HG03175 (cell line): ENCODE measurements around the gene DNAI1.
A peak's percentile ranks its signal among the peaks of the same experiment; 100 is the strongest.
"Not testable (repeated sequence)": the region's sequence is repeated elsewhere in the genome, so short reads cannot be mapped to it uniquely, and the experiment has no call there.

Experiments
- ATAC-seq: cut with Tn5 transposase; IDR thresholded peaks from one replicate; pipeline ENCODE4 v1.9.1; 2021; ENCODE audit warnings: mild to moderate bottlenecking, moderate library complexity; ENCODE audit not compliant: unreplicated experiment

Gene DNAI1

GRCh38 chr9:34458013-34458958 is at the start of gene DNAI1, which contains the start of gene FAM219A:
Gene DNAI1, plus strand, starts transcription at chr9:34458805. Its CDS starts 201 bp downstream, at chr9:34459006.
Gene FAM219A, minus strand, starts transcription at chr9:34458570. Its CDS starts 307 bp downstream, at chr9:34458263.
- peak; percentile 97 for ATAC-seq

- no peak for ATAC-seq
Measured at GRCh38 chr9:34409154-34409553, 49.5 kb upstream of the DNAI1 start.

DNA sequence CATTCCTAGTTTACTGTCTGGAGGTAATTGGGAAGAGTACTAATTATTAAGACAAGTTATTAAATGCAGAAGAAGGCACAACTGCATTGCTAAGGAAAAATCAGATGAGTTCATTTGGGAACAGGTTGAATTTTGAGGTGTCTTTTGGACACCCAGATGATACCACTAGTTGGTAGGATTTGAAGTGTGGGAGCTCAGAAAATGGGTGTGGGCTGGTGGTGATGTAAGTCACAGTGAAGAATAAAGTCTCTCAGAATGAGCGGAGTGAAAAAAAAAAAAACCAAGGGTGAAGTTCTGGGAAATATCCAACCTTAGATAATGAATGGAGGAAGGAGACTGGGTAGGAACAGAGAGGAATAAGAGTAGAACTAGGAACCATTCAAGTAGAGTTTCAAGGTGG is 46.3 kb upstream of the DNAI1 start:
- ATAC-seq: no peak

- ATAC-seq: no peak
Measured at GRCh38 chr9:34413231-34413852, 45.3 kb upstream of the DNAI1 start.

DNA sequence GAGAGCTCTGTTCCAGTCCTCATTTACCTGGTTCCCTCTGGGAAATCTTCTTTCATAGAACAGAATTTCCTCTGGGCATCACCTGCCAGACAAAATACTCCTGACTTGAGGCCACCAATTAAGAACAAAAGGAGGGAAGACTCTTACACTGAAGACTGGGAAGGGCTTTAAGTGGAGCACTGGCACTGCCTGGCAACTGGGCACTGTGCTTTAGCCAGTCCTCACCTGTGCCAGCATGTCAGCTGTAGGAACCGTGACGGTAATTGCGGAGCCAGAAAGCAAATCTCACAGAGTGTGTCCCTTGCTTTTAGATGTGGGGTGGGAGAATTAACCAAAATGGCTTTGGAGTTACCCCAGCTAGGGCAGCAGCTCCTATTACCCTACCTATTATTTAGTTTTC is 40.9 kb upstream of the DNAI1 start:
- ATAC-seq: no peak

DNA sequence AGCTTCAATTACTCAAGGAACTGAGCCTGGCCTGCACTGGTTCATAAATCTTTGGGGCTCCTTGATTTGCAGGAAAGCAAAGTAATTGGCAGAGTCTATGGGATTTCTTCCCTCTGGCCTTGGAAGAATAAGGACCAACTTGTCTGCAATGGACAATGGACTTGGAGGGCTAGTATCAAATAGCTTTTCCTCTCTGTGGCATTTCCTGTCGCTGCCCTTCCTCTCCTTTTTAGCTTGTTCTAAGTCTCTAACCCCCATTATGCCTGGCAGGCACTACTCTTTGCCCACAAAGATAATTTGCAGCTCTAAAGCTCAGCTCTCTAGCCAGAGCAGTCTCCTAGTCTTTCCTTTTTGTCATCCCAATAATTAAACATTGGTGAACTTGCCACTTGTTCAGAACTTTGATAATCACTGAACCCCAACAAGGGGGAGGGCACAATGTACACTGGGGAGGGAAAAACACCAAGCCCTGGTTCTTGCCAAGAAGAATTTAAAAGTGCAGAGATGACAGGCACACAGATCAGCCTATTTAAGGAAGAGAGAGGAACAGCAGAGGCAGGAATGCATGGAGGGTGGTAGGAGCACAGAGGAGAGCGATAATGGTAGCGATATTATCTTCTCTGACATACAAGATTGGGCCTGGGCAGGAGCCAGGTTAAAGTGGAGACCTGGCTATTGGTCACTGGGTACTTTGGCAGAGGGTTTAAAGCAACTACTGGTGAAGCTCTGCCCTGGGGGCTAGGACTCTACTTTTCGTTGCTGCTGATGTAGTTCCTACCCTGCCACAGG is 38.7 kb upstream of the DNAI1 start:
- ATAC-seq: no peak

DNA sequence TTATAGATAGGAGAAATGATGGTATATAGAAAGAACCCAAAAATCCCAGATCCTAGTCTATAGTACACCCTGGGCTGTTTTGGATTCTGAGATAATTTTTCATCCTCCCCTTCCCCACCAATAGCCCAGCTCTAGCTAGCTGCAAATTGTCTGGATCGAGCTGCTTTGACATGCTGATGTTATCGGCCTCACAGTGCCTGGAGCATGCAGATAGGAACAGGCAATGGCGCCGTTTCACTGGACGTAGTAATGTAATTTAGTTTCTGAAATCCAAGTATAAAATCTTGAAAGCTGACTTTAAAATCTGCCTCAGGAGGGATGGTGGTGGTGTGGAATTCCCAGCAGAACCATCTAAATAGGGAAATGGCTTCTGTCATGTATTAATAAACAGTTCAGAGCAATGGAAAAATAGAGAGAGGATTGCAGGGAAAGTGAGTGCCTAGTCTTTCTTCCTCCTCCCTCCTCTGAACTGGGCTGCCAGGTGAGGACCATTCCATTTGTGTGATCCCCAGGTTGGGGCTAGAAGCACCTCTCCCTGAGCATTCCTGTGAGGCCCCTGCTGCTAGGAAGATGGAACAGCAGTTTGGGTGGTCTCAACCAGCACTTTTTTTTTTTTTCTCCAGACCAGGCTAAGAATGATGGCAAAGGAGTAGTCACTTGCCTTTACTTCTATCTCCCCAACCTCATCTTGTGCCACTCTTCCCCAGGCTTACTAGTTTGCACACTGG is 32.1 kb upstream of the DNAI1 start:
- no peak for ATAC-seq

DNA sequence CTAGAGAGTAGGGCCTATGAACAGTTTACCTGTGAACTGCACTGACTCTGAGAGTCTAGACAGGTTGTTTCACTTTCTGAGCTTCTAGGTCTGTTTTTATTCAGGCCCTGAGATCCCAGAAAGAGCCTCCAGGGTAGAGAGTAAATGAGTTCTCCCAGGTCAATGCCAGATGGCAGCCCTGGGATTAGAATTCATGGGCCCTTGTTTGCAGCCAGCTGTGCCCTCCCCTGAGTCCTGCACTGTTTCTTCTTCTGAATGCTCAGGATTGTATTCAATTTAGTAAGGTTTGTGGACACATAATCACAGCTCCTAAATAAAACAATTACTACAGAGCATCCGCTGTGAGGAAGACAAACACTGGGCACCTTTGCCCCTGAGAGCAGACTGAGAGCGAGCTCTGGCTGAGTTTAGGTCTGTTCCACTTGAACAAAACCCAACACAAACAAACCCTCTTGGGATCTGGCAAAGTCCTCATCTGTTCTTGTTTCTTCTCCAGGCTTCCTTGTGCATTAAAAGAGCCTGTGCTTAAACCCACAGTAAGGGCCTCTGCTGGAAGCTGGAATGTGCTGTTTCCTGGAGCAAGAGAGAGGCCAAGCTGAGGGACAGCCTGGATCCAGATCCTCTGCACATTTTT is 30.2 kb upstream of the DNAI1 start:
- no peak for ATAC-seq

DNA sequence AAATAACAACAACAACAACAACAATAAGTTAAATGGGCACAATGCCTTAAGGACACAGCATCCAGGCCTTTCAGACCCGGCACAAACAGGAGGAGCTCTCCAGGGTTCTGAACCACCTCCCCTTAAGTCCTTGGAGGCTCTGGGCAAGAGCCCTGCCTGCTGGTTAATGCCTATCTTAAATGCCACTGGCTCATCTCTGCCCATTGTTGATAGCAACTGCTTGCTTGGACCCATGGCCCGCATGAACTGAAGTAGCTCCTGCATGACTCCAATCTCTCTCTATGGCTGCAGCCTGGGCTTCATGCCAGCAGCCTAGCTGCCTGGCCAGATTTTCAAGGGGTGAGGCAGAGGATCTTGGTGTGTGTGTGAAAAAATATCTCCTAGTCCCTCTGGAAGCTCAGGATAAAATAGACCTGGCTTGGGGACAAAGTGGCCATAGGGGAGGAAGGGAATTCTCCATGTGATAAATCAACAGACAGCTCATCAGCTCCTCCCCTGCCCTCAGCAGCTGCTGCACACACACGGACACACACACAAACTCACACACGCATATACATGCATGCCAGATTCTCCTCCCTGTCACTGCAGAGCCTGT is 27.7 kb upstream of the DNAI1 start:
- ATAC-seq: no peak

DNA sequence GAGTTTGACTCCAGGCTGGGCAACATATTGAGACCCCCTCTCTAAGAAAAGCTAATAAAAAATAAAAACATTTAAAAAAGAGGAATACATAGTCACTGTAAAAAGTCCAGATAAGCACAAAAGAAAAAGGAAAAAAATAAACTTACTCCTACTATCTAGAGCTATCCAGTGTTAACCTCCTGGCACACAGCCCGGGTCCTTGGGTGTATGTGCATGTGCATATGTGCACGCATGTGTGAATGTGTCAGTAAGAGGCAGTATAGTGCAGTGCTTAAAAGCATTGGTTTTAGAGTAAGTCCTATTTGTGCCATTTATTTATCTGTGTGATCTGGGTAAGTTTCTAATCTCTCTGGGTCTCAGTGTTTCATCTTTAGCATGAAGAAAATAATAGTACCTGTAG is 26.9 kb upstream of the DNAI1 start:
- no peak for ATAC-seq

DNA sequence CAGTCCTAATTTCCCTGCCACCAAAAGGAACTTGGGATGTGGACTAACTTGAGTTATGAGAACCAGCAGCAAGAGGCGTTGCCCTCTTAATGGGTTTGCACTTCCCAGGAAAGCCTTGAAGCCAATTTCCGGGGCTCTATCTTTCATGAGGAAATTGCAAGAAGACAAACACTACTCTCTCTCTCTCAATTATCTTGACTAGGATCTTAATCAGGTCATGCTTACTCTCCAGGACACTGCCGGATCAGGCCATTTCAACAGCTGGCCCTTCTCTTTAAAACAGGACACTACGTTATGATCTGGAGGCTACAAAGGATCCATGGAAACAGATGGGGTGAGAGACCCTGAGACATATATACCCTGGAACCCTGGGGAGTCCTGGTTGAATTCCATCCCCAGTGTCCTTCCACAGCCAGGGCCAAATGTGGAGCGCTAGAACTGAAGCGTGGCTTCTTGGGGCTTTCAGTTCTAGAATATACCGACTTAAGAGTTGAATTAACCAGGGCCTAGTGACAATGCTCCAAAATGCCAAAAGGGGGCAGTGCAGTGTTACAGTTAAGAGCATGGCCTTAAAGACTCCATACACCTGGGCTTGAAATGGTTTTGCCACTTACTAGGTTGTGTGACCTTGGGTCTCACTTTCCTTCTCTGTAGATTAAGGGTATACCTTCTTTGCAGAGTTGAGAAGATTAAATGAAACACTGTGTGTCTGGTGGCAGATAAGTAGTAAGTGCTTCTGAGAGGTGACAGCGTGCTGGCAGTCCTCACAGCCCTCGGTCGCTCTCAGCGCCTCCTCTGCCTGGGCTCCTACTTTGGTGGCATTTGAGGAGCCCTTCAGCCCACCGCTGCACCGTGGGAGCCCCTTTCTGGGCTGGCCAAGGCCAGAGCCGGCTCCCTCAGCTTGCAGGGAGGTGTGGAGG is 21.3 kb upstream of the DNAI1 start:
- ATAC-seq: peak; percentile 61

- ATAC-seq: not testable (repeated sequence)
Measured at GRCh38 chr9:34437926-34438307, 20.7 kb upstream of the DNAI1 start.

DNA sequence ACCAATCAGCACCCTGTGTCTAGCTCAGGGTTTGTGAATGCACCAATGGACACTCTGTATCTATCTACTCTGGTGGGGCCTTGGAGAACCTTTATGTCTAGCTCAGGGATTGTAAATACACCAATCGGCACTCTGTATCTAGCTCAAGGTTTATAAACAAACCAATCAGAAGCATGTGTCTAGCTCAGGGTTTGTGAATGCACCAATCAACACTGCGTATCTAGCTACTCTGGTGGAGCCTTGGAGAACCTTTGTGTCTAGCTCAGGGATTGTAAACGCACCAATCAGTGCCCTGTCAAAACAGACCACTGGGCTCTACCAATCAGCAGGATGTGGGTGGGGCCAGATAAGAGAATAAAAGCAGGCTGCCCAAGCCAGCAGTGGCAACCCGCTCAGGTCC is 20.1 kb upstream of the DNAI1 start:
- ATAC-seq: not testable (repeated sequence)

DNA sequence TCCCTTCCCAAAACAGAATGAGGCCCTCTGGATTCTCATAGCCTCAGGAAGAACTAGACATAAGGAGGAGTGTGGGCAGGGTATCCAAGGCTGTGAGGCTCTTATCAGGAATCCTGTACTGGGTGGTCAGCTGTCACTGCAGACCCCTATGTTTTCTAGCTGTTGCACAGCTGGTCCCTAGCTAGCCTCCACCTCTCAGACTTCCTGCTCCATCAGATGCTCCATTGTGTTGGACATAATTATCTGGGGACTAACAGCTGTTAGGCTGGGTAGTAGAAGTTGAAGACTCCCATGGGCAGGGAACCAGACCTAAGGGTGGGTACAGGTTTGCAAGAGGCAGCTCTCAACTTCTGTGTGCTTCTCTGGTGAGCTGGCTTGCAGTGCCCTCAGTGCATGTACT is 18.6 kb upstream of the DNAI1 start:
- no peak for ATAC-seq

DNA sequence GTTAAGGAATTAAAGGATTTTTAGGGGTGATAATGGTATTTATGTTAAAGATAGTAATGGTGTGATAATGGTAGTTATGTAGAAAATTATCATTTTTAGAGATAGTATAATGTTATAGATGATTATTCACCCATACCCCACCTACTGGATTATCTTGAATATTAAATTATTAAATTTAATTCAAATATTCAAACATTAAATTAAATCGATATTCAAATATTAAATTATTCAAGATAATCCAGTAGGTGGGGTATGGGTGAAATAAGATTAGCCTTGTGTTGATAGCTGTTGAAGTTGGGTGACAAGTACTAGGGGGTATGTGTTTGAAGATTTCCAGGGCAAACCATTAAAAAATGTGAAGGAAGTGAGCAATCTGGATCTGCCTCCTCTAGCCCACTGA is 15.8 kb upstream of the DNAI1 start:
- no peak for ATAC-seq

- ATAC-seq: no peak
Measured at GRCh38 chr9:34443533-34443932, 15.1 kb upstream of the DNAI1 start.

GRCh38 chr9:34443976-34444375 is 14.6 kb upstream of the DNAI1 start:
- no peak for ATAC-seq

GRCh38 chr9:34446468-34446891 is 12.1 kb upstream of the DNAI1 start:
- ATAC-seq: no peak

DNA sequence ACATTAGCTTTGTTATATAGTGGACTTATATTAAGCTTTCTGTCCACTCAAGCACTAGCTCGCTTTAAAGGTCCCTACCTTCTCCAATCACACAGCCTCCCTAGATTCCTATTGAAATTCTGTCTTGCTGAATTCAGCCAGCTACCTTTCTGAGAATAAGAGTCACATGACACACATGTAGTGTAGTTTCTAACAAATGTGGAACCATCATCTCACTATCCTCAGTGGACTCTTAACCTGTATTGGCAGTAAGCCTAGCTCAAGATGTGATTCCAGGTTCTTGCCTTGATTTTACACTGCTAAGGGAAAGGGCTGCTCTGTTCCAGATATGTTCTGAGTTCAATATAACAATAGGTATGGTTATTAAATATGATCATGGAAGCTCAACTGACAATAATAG is 11.7 kb upstream of the DNAI1 start:
- ATAC-seq: no peak
